Uterus (tissue), 2 donors: ENCODE measurements around the gene CATSPERE.

ENCODE experiments used
- CTCF ChIP-seq, 4 experiments: fragments of 200-600 bp in 2 of 4; fragments of 450-650 bp in 2 of 4; sonication (generic) in 2 of 4; IDR thresholded peaks; one replicate each; pipeline ENCODE4 v1.5.1; 2016 to 2019; ENCODE audit warnings: antibody characterized with exemption in 4 of 4, mild to moderate bottlenecking in 2 of 4, moderate library complexity in 1 of 4
- POLR2A ChIP-seq, 2 donors: fragments of 450-650 bp; IDR thresholded peaks; one replicate each; pipeline ENCODE4 v1.6.1; 2016; ENCODE audit warnings: antibody characterized with exemption in 2 of 2, mild to moderate bottlenecking in 1 of 2, moderate library complexity in 1 of 2

- TF ChIP-seq CTCF (IDR thresholded peaks at IDR 0.05) (no peak), POLR2A (IDR thresholded peaks at IDR 0.05) (no peak)
These were observed 191.0 kb downstream of the CATSPERE start for GRCh38 chr1:244651956-244652622.
